ENCODE data around the gene SLC1A3.

SLC1A3 gene

GRCh38 chr5:36683821-36684434 lies 77.5 kb downstream of the SLC1A3 start:
- no peak overlapping the region for H3K4me3 ChIP-seq (ENCODE audit: low read depth, low read length)
- TF ChIP-seq, protein P1, sequence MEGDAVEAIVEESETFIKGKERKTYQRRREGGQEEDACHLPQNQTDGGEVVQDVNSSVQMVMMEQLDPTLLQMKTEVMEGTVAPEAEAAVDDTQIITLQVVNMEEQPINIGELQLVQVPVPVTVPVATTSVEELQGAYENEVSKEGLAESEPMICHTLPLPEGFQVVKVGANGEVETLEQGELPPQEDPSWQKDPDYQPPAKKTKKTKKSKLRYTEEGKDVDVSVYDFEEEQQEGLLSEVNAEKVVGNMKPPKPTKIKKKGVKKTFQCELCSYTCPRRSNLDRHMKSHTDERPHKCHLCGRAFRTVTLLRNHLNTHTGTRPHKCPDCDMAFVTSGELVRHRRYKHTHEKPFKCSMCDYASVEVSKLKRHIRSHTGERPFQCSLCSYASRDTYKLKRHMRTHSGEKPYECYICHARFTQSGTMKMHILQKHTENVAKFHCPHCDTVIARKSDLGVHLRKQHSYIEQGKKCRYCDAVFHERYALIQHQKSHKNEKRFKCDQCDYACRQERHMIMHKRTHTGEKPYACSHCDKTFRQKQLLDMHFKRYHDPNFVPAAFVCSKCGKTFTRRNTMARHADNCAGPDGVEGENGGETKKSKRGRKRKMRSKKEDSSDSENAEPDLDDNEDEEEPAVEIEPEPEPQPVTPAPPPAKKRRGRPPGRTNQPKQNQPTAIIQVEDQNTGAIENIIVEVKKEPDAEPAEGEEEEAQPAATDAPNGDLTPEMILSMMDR (IDR thresholded peaks at IDR 0.05; ENCODE audit: borderline replicate concordance, insufficient read depth, low read depth, low read length), result no peak

DNA sequence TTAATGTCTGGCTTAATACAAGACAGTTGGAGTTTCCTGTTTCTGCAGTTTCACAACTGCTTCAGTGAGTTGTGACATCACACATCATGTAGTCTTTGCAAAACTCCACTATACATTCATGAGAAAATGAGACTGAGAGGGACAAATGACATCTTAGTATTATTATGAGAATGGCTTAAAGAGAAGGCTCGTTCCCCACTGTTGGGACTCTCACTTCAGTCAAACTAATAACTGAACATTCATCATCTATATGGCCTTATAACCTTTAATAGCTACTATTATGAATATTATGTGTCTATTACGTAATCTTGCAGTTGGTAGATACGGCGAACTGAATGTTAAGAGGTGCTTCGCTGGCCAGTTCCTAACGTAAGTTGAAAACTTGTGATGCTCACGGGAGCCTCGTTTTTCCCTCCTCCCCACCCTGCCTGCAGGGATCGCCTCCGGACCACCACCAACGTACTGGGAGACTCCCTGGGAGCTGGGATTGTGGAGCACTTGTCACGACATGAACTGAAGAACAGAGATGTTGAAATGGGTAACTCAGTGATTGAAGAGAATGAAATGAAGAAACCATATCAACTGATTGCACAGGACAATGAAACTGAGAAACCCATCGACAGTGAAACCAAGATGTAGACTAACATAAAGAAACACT lies 79.4 kb downstream of the SLC1A3 start:
- H3K4me3 ChIP-seq (ENCODE audit: low read depth, low read length), result no peak overlapping the region
- TF ChIP-seq, protein P1 (IDR thresholded peaks at IDR 0.05; ENCODE audit: borderline replicate concordance, insufficient read depth, low read depth, low read length), result no peak

DNA sequence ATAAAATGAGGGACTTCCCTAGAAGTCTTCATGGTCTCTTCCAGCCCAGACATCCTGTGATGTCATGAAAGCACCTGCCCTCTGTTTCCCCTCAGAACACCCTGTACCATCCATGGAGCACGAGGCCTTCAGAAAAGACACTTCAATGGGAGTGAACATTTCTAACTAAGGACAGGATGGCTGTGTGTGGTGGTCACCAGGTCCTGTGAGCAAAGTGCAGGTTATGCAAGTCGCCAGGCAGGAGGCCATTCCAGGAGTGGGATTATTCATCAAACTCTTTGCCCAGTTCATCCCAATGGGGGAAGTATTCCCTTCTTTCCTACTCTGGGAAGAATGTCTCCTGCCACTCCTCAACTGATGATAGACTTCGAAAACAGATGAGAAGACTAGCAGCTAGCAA lies 80.5 kb downstream of the SLC1A3 start:
- no peak overlapping the region for H3K4me3 ChIP-seq (ENCODE audit: low read depth, low read length)
- TF ChIP-seq, protein P1 (IDR thresholded peaks at IDR 0.05; ENCODE audit: borderline replicate concordance, insufficient read depth, low read depth, low read length), result no peak

- H3K4me3 ChIP-seq (ENCODE audit: low read depth, low read length), result no peak overlapping the region
- TF ChIP-seq, protein P1 (IDR thresholded peaks at IDR 0.05; ENCODE audit: borderline replicate concordance, insufficient read depth, low read depth, low read length), result peak; percentile 51; the same call in 1 of the 2 replicates
These were observed 82.3 kb downstream of the SLC1A3 start for GRCh38 chr5:36688722-36689121.

DNA sequence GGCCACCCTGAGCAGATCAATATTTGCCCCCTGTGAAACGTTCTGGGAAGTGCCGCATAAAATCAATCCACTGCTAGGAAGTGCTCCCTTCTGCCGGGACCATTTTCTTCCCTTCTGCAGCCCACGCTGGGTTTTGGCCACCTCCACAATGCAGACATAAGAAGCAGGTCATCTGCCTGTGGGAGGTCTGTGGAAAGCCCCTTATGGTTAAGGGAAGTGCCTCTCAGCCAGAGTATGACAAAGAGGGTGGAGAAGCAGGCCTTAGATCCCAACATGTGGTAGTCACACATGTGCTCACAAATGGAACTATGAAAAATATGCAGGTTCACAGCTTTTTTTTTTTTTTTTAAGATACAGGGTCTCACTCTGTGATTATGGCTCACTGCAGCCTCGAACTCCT lies 82.8 kb downstream of the SLC1A3 start:
- TF ChIP-seq, protein P1 (IDR thresholded peaks at IDR 0.05; ENCODE audit: borderline replicate concordance, insufficient read depth, low read depth, low read length), result no peak
- H3K4me3 ChIP-seq (ENCODE audit: low read depth, low read length), result no peak overlapping the region

DNA sequence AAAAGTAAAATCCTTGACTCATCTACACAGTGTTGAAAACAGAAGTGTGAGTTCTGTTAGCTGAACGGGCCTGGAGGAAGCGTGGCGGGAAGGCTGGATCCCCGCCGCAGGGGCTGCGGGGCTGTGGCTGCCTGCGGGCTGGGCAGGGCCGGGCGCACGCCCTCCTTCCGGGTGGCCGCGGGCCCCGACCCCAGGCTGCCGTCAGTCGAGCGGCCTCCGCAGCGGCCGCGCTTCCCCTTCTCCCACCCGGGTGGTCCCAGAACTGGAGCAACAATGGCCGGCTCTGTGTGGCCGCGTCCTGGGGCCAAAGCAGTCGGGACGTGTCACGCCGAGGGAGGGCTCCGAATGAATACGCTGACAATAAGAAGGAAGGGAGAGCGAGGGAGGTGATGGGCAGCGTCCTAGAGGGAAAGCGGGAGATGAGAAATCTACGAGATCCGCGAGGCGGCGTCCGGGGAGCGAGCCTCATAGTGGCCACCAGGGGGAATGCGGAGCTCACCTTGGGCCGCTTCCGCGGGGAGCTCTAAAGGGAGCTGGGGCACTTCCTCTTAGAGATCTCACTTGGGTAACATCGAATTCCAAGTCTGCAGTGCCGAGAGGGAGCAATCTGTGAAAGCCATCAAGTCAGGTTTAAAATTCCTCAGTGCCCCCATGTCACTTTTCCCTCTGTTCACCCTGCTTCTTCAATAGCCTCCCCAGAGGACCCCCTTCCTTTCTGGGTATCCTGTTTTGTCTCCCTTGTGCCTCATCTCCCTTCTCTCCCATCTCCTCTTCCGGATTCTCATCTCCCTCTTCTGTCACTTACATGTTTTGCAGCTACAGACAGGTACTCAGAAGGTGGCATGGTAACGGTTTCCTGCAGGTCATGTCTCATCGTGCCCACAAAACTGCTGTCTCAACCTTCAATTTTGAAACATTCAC lies 83.9 kb downstream of the SLC1A3 start:
- TF ChIP-seq, protein P1 (IDR thresholded peaks at IDR 0.05; ENCODE audit: borderline replicate concordance, insufficient read depth, low read depth, low read length), result peak; percentile 94
- peak overlapping the region; percentile 50 for H3K4me3 ChIP-seq (ENCODE audit: low read depth, low read length)

Measured in GM12875 (cell line).